GM12878 (cell line): ENCODE data around the gene HSPA12A. TPM values are rescaled to one million over a fixed set of nuclear protein-coding genes. Genes with fewer than 3 reads are reported as not detected.

ENCODE experiments used
- ATAC-seq: fragments of 200-7000 bp; cut with Tn5 transposase; 3 replicates; pipeline ENCODE4 v1.9.1; 2020; ENCODE audit warnings: mild to moderate bottlenecking, moderate library complexity
- BruUV-seq: library from RNA; stranded (reverse); fragments of 400-500 nt; replicated peaks from 2 replicates; lab custom pipeline; 2021; lab: Mats Ljungman, UMichigan
- CTCF ChIA-PET: fragments of 300-600 bp; sonication (Branson Sonifier 250); formaldehyde crosslinking; extraction: SDS; loops from one replicate; lab custom pipeline; 2021; ENCODE audit warnings: inconsistent platforms; lab: Yijun Ruan, JAX
- POLR2A ChIA-PET: fragments of 350-600 bp; formaldehyde crosslinking; extraction: SDS; loops from one replicate; lab custom pipeline; 2021; ENCODE audit warnings: inconsistent platforms; lab: Charles Lee
- RAD21 ChIA-PET: fragments of 300-600 bp; sonication (Branson Sonifier 250); formaldehyde crosslinking; loops from one replicate; lab custom pipeline; 2023; ENCODE audit warnings: antibody characterized with exemption; ENCODE audit not compliant: unreplicated experiment; lab: Charles Lee
- SMC1A ChIA-PET: fragments of 300-600 bp; sonication (Branson Sonifier 250); formaldehyde crosslinking; loops from one replicate; lab custom pipeline; 2023; ENCODE audit not compliant: unreplicated experiment, uncharacterized antibody; lab: Charles Lee
- DNase-seq: peaks from one replicate; pipeline ENCODE4 v3.0.0-alpha.2; 2011; ENCODE audit warnings: low read depth, low spot score
- FAIRE-seq: peaks from 3 replicates; lab custom pipeline; 2011; peaks lifted over from hg19 to GRCh38; lab: Jason Lieb, UNC
- H2AFZ ChIP-seq: 2 replicates; pipeline ENCODE4 v1.6.0; 2011; ENCODE audit warnings: low read depth, low read length, control low read depth; ENCODE audit not compliant: control insufficient read depth
- H3K27ac ChIP-seq: 2 replicates; pipeline ENCODE4 v1.5.1; 2011; ENCODE audit warnings: control low read depth; ENCODE audit not compliant: control insufficient read depth, insufficient read depth
- H3K27me3 ChIP-seq, 2 experiments: replicated peaks in 1 of 2; 2 replicates each; pipeline versions ENCODE4 v1.6.0 to v1.6.1; 2011; ENCODE audit warnings: low read length in 1 of 2; ENCODE audit not compliant: control insufficient read depth in 2 of 2, insufficient read depth in 2 of 2
- H3K36me3 ChIP-seq, 2 experiments: 2 replicates each; pipeline ENCODE4 v1.5.1; 2011; ENCODE audit warnings: low read length in 1 of 2; ENCODE audit not compliant: control insufficient read depth in 2 of 2, insufficient read depth in 2 of 2
- H3K4me1 ChIP-seq: 2 replicates; pipeline ENCODE4 v1.6.1; 2011; ENCODE audit warnings: mild to moderate bottlenecking, low read length, moderate library complexity, mixed read lengths; ENCODE audit not compliant: control insufficient read depth, insufficient read depth
- H3K4me2 ChIP-seq: 2 replicates; pipeline ENCODE4 v1.6.0; 2011; ENCODE audit warnings: control low read depth; ENCODE audit not compliant: control insufficient read depth, insufficient read depth
- H3K4me3 ChIP-seq: fragments of 200-600 bp; sonication (generic); 2 replicates; pipeline ENCODE4 v1.5.1; 2016
- H3K79me2 ChIP-seq: 2 replicates; pipeline ENCODE4 v1.6.0; 2011; ENCODE audit warnings: low read length; ENCODE audit not compliant: control insufficient read depth, insufficient read depth
- H3K9ac ChIP-seq: 2 replicates; pipeline ENCODE4 v1.8.0; 2011; ENCODE audit warnings: low read length, control low read depth, mixed read lengths; ENCODE audit not compliant: control insufficient read depth, insufficient read depth
- H3K9me3 ChIP-seq: replicated peaks from 3 replicates; pipeline ENCODE4 v1.5.1; 2011; ENCODE audit warnings: mild to moderate bottlenecking, low read length; ENCODE audit not compliant: control insufficient read depth, insufficient read depth
- H4K20me1 ChIP-seq: 2 replicates; pipeline ENCODE4 v1.6.0; 2011; ENCODE audit not compliant: control insufficient read depth, insufficient read depth
- POLR2A ChIP-seq: IDR thresholded peaks from 2 replicates; pipeline ENCODE4 v1.6.1; 2011; ENCODE audit warnings: low read depth, mild to moderate bottlenecking, low read length
- PRDM15 ChIP-seq: fragments of 450-650 bp; formaldehyde crosslinking; IDR thresholded peaks from 2 replicates; pipeline ENCODE4 v1.4.0; 2020; ENCODE audit warnings: mild to moderate bottlenecking, moderate library complexity
- RUNX3 ChIP-seq: IDR thresholded peaks from 2 replicates; pipeline ENCODE4 v1.6.1; 2012; ENCODE audit warnings: low read length, inconsistent platforms
- SUZ12 ChIP-seq: fragments of 200-600 bp; sonication (generic); IDR thresholded peaks from one replicate; pipeline ENCODE4 v1.6.1; 2018; ENCODE audit warnings: antibody characterized with exemption, mild to moderate bottlenecking; ENCODE audit not compliant: unreplicated experiment
- YBX1 ChIP-seq: fragments of 450-650 bp; IDR thresholded peaks from 2 replicates; pipeline ENCODE4 v1.6.1; 2016; ENCODE audit warnings: antibody characterized with exemption
- WGBS: methylation state at CpG from one replicate; pipeline ENCODE4 v1.1.6; 2016; ENCODE audit warnings: low lambda C conversion rate; ENCODE audit not compliant: insufficient replicate concordance, insufficient coverage; ENCODE audit errors: missing lambda C conversion rate; 5-methylcytosine and 5-hydroxymethylcytosine counted together
- in situ Hi-C: fragments of 300-500 bp; cut with MboI; formaldehyde crosslinking; loops from 9 replicates; pipeline ENCODE4 v1.14.3; 2018; ENCODE audit warnings: mixed read lengths
- intact Hi-C: fragments of 100-400 bp; cut with micrococcal nuclease; formaldehyde crosslinking; loops from one replicate; pipeline ENCODE4 v1.14.2; 2022; ENCODE audit not compliant: unreplicated experiment
- polyA plus RNA-seq, 11 experiments: library from polyadenylated mRNA; depleted of rRNA in 4 of 11; unstranded in 6 of 11; stranded (reverse) in 5 of 11; fragments of >200 nt; fragmentation: Nextera tagmentation in 4 of 11; fragmentation: Illumina TruSeq in 1 of 11; extraction: Ambion mirVana in 4 of 11; extraction: Trizol in 1 of 11; gene quantifications; 1 replicate in 1 of 11; 2 replicates in 10 of 11; pipeline versions ENCODE4 v1.2.1 to v1.2.3, GENCODE V29; 2011 to 2016; ENCODE audit warnings: inconsistent platforms in 2 of 11, missing spikeins in 2 of 11, low read depth in 1 of 11
- total RNA-seq, 4 experiments: library from RNA; depleted of rRNA in 3 of 4; stranded (reverse); fragments of >200 nt in 3 of 4; fragmentation: Illumina TruSeq in 1 of 4; extraction: Trizol in 1 of 4; gene quantifications; 2 replicates each; pipeline versions ENCODE4 v1.2.1 to v1.2.3, GENCODE V29; 2013 to 2021

Gene HSPA12A
- total and polyA plus RNA-seq, 10 of the 15 experiments (the other 5 are each of a cell fraction or from before 2014, with no cell fraction given), result 0.90 to 20.2 (median 2.8) TPM

- Histone ChIP-seq H3K9me3 (no peaks in the 10 kb centered on the region), H2AFZ (no peak overlapping the region), H3K27me3 (no peaks in the 10 kb centered on the region; a peak in 1 of 4 replicates), H3K36me3 (no peaks in the 10 kb centered on the region), H3K9ac (no peak overlapping the region), H3K4me3 (no peak overlapping the region), H3K79me2 (no peaks in the 10 kb centered on the region), H3K27ac (no peak overlapping the region), H4K20me1 (no peaks in the 10 kb centered on the region), H3K4me1 (no peaks in the 10 kb centered on the region), H3K4me2 (no peak overlapping the region)
- intact Hi-C loops (no loop called here), in situ Hi-C loops (no loop called here)
- RAD21 ChIA-PET, result no interaction called here
- no peak for TF ChIP-seq RUNX3
- TF ChIP-seq SUZ12, result no peak
- TF ChIP-seq PRDM15 (CRISPR knock-in tag), result no peak
- TF ChIP-seq POLR2A, result no peak
- no peak for TF ChIP-seq YBX1
- POLR2A ChIA-PET, result no interaction called here
- CTCF ChIA-PET, result no interaction called here
- FAIRE-seq (no peak), DNase-seq (no peak), ATAC-seq (no peak)
- WGBS, result 18% methylated on average over 5 of the region's 5 CpGs
- SMC1A ChIA-PET, result no interaction called here
- no TSS peak for BruUV-seq
Measured at GRCh38 chr10:116728526-116729096, 13.8 kb downstream of the HSPA12A start.
